HEK293 (cell line): ENCODE results near the gene NSL1.

Experiments
- GLIS2 ChIP-seq: fragments of 450-650 bp; formaldehyde crosslinking; IDR thresholded peaks from 2 replicates; pipeline ENCODE4 v1.5.1; 2016; ENCODE audit warnings: missing biosample characterization, missing genetic modification characterization
- IKZF3 ChIP-seq: fragments of 450-650 bp; IDR thresholded peaks from 2 replicates; pipeline ENCODE4 v1.5.0; 2018; ENCODE audit warnings: missing biosample characterization, mild to moderate bottlenecking, missing genetic modification characterization, moderate library complexity
- KLF16 ChIP-seq: fragments of 450-650 bp; formaldehyde crosslinking; IDR thresholded peaks from 2 replicates; pipeline ENCODE4 v1.5.1; 2017; ENCODE audit warnings: missing biosample characterization, missing genetic modification characterization
- OSR2 ChIP-seq: fragments of 450-650 bp; formaldehyde crosslinking; IDR thresholded peaks from 2 replicates; pipeline ENCODE4 v1.5.1; 2016; ENCODE audit warnings: missing biosample characterization, missing genetic modification characterization
- SALL2 ChIP-seq: fragments of 450-650 bp; formaldehyde crosslinking; IDR thresholded peaks from 2 replicates; pipeline ENCODE4 v1.5.0; 2017; ENCODE audit warnings: missing biosample characterization, mild to moderate bottlenecking, missing genetic modification characterization, borderline replicate concordance
- TRIM28 ChIP-seq: IDR thresholded peaks from 2 replicates; pipeline ENCODE4 v1.6.1; 2011; ENCODE audit warnings: low read length, control low read depth, borderline replicate concordance
- ZBTB17 ChIP-seq: fragments of 450-650 bp; formaldehyde crosslinking; IDR thresholded peaks from 2 replicates; pipeline ENCODE4 v1.5.1; 2016; ENCODE audit warnings: missing biosample characterization, missing genetic modification characterization
- ZFP3 ChIP-seq: fragments of 450-650 bp; formaldehyde crosslinking; IDR thresholded peaks from 2 replicates; pipeline ENCODE4 v1.5.1; 2016; ENCODE audit warnings: low read depth, missing biosample characterization, missing genetic modification characterization
- ZFP69B ChIP-seq: fragments of 450-650 bp; formaldehyde crosslinking; IDR thresholded peaks from 2 replicates; pipeline ENCODE4 v1.5.1; 2016; ENCODE audit warnings: missing biosample characterization, missing genetic modification characterization
- ZNF114 ChIP-seq: fragments of 450-650 bp; formaldehyde crosslinking; IDR thresholded peaks from 2 replicates; pipeline ENCODE4 v1.5.0; 2017; ENCODE audit warnings: missing biosample characterization, missing genetic modification characterization
- ZNF311 ChIP-seq: fragments of 450-650 bp; formaldehyde crosslinking; IDR thresholded peaks from 2 replicates; pipeline ENCODE4 v1.5.1; 2017; ENCODE audit warnings: missing biosample characterization, missing genetic modification characterization, borderline replicate concordance
- ZNF521 ChIP-seq: fragments of 450-650 bp; formaldehyde crosslinking; IDR thresholded peaks from 2 replicates; pipeline ENCODE4 v1.5.1; 2017; ENCODE audit warnings: missing biosample characterization, mild to moderate bottlenecking, missing genetic modification characterization
- ZNF549 ChIP-seq: fragments of 450-650 bp; IDR thresholded peaks from 2 replicates; pipeline ENCODE4 v1.5.1; 2018; ENCODE audit warnings: missing biosample characterization, missing genetic modification characterization, mild to moderate bottlenecking, inconsistent platforms, moderate library complexity
- ZNF561 ChIP-seq: fragments of 450-650 bp; IDR thresholded peaks from 2 replicates; pipeline ENCODE4 v1.5.1; 2018; ENCODE audit warnings: missing biosample characterization, missing genetic modification characterization, borderline replicate concordance
- ZNF623 ChIP-seq: fragments of 450-650 bp; formaldehyde crosslinking; IDR thresholded peaks from 2 replicates; pipeline ENCODE4 v1.5.1; 2016; ENCODE audit warnings: missing biosample characterization, missing genetic modification characterization
- TF ChIP-seq, protein P1 (sequence below): fragments of 450-650 bp; formaldehyde crosslinking; IDR thresholded peaks from 2 replicates; pipeline ENCODE4 v1.5.1; 2017; ENCODE audit warnings: missing biosample characterization, missing genetic modification characterization
- TF ChIP-seq, protein P2 (sequence below): fragments of 450-650 bp; formaldehyde crosslinking; optimal IDR thresholded peaks from 2 replicates; pipeline ENCODE3; 2016; ENCODE audit warnings: missing biosample characterization, mild to moderate bottlenecking, missing genetic modification characterization
- TF ChIP-seq, protein P3 (sequence below): sonication (generic); formaldehyde crosslinking; IDR thresholded peaks from 2 replicates; pipeline ENCODE4 v1.8.1; 2022; ENCODE audit warnings: mild to moderate bottlenecking, moderate library complexity, missing genetic modification reagents
- TF ChIP-seq, protein P4 (sequence below): fragments of 450-650 bp; formaldehyde crosslinking; IDR thresholded peaks from 2 replicates; pipeline ENCODE4 v1.5.1; 2016; ENCODE audit warnings: missing biosample characterization, missing genetic modification characterization
- TF ChIP-seq, protein P5 (sequence below): fragments of 450-650 bp; formaldehyde crosslinking; IDR thresholded peaks from 2 replicates; pipeline ENCODE4 v1.5.1; 2016; ENCODE audit warnings: missing biosample characterization, missing genetic modification characterization
- TF ChIP-seq, protein P6 (sequence below): fragments of 450-650 bp; formaldehyde crosslinking; conservative IDR thresholded peaks from 2 replicates; pipeline ENCODE4 v1.5.1; 2016; ENCODE audit warnings: low read depth, missing biosample characterization, missing genetic modification characterization
- TF ChIP-seq, protein P7 (sequence below): fragments of 450-650 bp; formaldehyde crosslinking; IDR thresholded peaks from 2 replicates; pipeline ENCODE4 v1.5.1; 2016; ENCODE audit warnings: missing biosample characterization, missing genetic modification characterization
- TF ChIP-seq, protein P8 (sequence below): fragments of 450-650 bp; formaldehyde crosslinking; IDR thresholded peaks from 2 replicates; pipeline ENCODE4 v1.5.1; 2016; ENCODE audit warnings: missing biosample characterization, missing genetic modification characterization, borderline replicate concordance

NSL1 gene

DNA sequence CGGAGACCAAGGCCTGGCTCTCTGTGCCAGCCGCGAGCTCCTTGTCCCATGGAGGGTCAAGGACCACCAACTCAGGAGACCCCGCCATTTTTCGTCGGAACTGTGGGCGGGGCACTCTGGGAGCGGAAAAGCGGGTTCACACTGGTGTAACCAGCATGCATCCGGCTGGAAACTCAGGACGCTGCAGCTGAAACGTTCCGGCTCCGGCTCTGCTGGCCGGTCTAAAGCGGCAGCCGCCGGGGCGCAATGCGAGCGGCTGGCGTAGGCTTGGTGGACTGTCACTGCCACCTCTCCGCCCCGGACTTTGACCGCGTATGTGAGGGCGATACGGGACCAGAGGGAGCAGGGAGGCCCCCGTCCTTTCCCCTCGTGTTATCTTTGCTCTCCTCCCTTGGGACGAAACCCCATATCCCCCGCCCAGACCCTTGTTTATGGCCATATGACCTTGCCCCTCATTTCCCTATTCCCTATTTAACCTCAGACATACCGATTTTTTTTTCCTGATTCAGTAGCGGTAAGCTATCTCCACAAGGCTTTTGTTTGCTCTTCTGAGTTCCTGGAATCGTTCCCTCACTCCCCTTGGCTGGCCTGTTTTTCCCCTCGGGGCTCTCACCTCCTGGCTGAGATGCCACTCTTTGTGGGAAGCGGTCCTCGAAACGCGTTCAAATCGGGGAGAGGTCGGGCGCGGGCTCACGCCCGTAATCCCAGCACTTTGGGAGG, at the start of gene NSL1, which contains the start of gene TATDN3 (continued):
- TF ChIP-seq, protein P1, sequence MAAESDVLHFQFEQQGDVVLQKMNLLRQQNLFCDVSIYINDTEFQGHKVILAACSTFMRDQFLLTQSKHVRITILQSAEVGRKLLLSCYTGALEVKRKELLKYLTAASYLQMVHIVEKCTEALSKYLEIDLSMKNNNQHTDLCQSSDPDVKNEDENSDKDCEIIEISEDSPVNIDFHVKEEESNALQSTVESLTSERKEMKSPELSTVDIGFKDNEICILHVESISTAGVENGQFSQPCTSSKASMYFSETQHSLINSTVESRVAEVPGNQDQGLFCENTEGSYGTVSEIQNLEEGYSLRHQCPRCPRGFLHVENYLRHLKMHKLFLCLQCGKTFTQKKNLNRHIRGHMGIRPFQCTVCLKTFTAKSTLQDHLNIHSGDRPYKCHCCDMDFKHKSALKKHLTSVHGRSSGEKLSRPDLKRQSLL (tag by site-specific recombination), result peak; percentile 58; the same call in 1 of the 2 replicates
- TF ChIP-seq ZFP69B, result peak; percentile 89
- no peak; the same call in none of the 2 replicates for TF ChIP-seq IKZF3 (tag by site-specific recombination)
- TF ChIP-seq, protein P2, sequence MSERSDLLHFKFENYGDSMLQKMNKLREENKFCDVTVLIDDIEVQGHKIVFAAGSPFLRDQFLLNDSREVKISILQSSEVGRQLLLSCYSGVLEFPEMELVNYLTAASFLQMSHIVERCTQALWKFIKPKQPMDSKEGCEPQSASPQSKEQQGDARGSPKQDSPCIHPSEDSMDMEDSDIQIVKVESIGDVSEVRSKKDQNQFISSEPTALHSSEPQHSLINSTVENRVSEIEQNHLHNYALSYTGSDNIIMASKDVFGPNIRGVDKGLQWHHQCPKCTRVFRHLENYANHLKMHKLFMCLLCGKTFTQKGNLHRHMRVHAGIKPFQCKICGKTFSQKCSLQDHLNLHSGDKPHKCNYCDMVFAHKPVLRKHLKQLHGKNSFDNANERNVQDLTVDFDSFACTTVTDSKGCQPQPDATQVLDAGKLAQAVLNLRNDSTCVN (tag by site-specific recombination), result peak; percentile 78
- TF ChIP-seq ZBTB17 (tag by site-specific recombination), result peak; percentile 94
- TF ChIP-seq ZNF521, result no peak
- TF ChIP-seq, protein P3, sequence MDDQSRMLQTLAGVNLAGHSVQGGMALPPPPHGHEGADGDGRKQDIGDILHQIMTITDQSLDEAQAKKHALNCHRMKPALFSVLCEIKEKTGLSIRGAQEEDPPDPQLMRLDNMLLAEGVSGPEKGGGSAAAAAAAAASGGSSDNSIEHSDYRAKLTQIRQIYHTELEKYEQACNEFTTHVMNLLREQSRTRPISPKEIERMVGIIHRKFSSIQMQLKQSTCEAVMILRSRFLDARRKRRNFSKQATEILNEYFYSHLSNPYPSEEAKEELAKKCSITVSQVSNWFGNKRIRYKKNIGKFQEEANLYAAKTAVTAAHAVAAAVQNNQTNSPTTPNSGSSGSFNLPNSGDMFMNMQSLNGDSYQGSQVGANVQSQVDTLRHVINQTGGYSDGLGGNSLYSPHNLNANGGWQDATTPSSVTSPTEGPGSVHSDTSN, result peak; percentile 88; the same call in 1 of the 2 replicates
- TF ChIP-seq ZNF549, result no peak
- peak; percentile 43; the same call in 1 of the 2 replicates for TF ChIP-seq ZNF623 (tag by site-specific recombination)
- TF ChIP-seq, protein P4, sequence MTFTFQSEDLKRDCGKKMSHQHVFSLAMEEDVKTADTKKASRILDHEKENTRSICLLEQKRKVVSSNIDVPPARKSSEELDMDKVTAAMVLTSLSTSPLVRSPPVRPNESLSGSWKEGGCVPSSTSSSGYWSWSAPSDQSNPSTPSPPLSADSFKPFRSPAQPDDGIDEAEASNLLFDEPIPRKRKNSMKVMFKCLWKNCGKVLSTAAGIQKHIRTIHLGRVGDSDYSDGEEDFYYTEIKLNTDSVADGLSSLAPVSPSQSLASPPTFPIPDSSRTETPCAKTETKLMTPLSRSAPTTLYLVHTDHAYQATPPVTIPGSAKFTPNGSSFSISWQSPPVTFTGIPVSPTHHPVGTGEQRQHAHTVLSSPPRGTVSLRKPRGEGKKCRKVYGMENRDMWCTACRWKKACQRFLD (tag by site-specific recombination), result no peak
- TF ChIP-seq ZNF561 (tag by site-specific recombination), result peak; percentile 85
- TF ChIP-seq SALL2 (tag by site-specific recombination), result no peak
- no peak for TF ChIP-seq ZNF114
- peak; percentile 100 for TF ChIP-seq KLF16 (tag by site-specific recombination)
- TF ChIP-seq TRIM28, result peak; percentile 78; the same call in 1 of the 2 replicates
- no peak for TF ChIP-seq ZNF311 (tag by site-specific recombination)
- TF ChIP-seq, protein P5, sequence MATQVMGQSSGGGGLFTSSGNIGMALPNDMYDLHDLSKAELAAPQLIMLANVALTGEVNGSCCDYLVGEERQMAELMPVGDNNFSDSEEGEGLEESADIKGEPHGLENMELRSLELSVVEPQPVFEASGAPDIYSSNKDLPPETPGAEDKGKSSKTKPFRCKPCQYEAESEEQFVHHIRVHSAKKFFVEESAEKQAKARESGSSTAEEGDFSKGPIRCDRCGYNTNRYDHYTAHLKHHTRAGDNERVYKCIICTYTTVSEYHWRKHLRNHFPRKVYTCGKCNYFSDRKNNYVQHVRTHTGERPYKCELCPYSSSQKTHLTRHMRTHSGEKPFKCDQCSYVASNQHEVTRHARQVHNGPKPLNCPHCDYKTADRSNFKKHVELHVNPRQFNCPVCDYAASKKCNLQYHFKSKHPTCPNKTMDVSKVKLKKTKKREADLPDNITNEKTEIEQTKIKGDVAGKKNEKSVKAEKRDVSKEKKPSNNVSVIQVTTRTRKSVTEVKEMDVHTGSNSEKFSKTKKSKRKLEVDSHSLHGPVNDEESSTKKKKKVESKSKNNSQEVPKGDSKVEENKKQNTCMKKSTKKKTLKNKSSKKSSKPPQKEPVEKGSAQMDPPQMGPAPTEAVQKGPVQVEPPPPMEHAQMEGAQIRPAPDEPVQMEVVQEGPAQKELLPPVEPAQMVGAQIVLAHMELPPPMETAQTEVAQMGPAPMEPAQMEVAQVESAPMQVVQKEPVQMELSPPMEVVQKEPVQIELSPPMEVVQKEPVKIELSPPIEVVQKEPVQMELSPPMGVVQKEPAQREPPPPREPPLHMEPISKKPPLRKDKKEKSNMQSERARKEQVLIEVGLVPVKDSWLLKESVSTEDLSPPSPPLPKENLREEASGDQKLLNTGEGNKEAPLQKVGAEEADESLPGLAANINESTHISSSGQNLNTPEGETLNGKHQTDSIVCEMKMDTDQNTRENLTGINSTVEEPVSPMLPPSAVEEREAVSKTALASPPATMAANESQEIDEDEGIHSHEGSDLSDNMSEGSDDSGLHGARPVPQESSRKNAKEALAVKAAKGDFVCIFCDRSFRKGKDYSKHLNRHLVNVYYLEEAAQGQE, result peak; percentile 82
- 0 out of 2 replicates have a peak, but pooled peaks have one; percentile 28 for TF ChIP-seq GLIS2 (tag by site-specific recombination)
- TF ChIP-seq, protein P6, sequence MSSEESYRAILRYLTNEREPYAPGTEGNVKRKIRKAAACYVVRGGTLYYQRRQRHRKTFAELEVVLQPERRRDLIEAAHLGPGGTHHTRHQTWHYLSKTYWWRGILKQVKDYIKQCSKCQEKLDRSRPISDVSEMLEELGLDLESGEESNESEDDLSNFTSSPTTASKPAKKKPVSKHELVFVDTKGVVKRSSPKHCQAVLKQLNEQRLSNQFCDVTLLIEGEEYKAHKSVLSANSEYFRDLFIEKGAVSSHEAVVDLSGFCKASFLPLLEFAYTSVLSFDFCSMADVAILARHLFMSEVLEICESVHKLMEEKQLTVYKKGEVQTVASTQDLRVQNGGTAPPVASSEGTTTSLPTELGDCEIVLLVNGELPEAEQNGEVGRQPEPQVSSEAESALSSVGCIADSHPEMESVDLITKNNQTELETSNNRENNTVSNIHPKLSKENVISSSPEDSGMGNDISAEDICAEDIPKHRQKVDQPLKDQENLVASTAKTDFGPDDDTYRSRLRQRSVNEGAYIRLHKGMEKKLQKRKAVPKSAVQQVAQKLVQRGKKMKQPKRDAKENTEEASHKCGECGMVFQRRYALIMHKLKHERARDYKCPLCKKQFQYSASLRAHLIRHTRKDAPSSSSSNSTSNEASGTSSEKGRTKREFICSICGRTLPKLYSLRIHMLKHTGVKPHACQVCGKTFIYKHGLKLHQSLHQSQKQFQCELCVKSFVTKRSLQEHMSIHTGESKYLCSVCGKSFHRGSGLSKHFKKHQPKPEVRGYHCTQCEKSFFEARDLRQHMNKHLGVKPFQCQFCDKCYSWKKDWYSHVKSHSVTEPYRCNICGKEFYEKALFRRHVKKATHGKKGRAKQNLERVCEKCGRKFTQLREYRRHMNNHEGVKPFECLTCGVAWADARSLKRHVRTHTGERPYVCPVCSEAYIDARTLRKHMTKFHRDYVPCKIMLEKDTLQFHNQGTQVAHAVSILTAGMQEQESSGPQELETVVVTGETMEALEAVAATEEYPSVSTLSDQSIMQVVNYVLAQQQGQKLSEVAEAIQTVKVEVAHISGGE (tag by site-specific recombination), result peak; percentile 100
- 0 out of 2 replicates have a peak, but pooled peaks have one; percentile 16 for TF ChIP-seq OSR2 (tag by site-specific recombination)
- TF ChIP-seq, protein P7, sequence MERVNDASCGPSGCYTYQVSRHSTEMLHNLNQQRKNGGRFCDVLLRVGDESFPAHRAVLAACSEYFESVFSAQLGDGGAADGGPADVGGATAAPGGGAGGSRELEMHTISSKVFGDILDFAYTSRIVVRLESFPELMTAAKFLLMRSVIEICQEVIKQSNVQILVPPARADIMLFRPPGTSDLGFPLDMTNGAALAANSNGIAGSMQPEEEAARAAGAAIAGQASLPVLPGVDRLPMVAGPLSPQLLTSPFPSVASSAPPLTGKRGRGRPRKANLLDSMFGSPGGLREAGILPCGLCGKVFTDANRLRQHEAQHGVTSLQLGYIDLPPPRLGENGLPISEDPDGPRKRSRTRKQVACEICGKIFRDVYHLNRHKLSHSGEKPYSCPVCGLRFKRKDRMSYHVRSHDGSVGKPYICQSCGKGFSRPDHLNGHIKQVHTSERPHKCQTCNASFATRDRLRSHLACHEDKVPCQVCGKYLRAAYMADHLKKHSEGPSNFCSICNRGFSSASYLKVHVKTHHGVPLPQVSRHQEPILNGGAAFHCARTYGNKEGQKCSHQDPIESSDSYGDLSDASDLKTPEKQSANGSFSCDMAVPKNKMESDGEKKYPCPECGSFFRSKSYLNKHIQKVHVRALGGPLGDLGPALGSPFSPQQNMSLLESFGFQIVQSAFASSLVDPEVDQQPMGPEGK (tag by site-specific recombination), result peak; percentile 79
- no peak for TF ChIP-seq ZFP3 (tag by site-specific recombination)
- TF ChIP-seq, protein P8, sequence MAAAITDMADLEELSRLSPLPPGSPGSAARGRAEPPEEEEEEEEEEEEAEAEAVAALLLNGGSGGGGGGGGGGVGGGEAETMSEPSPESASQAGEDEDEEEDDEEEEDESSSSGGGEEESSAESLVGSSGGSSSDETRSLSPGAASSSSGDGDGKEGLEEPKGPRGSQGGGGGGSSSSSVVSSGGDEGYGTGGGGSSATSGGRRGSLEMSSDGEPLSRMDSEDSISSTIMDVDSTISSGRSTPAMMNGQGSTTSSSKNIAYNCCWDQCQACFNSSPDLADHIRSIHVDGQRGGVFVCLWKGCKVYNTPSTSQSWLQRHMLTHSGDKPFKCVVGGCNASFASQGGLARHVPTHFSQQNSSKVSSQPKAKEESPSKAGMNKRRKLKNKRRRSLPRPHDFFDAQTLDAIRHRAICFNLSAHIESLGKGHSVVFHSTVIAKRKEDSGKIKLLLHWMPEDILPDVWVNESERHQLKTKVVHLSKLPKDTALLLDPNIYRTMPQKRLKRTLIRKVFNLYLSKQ, result peak; percentile 80; the same call in 1 of the 2 replicates
